ENCODE data around the gene CCT5. TPM values are rescaled to one million over a fixed set of nuclear protein-coding genes. Genes with fewer than 3 reads are reported as not detected.
A peak's percentile ranks its signal among the peaks of the same experiment; 100 is the strongest.
"Not testable (repeated sequence)": the region's sequence is repeated elsewhere in the genome, so short reads cannot be mapped to it uniquely, and the experiment has no call there.

The CCT5 gene
- total RNA-seq, 5 donors from 2014 or later (not counting 1 experiment from before 2014, with no cell fraction given): 63.3 to 111 (median 105) TPM

DNA sequence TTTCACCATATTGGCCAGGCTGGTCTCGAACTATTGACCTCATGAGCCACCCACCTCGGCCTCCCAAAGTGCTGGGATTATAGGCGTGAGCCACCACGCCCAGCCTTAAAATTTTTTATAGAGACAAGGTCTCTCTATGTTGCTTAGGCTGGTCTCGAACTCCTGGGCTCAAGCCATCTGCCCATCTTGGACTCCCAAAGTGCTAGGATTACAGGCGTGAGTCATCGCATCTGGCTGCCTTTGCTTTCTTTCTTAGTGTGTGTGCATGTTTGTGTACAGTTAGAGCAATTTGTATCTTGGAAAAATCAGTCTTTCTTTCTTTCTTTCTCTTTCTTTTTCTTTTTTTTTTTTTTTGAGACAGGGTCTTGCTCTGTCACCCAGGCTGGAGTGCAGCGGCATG lies 35.3 kb downstream of the CCT5 start:
- H3K27ac ChIP-seq (ENCODE audit: low read length); H3K27ac Mint-ChIP-seq; DNase-seq; H3K9me3 ChIP-seq; H3K27me3 Mint-ChIP-seq; H3K36me3 Mint-ChIP-seq; ATAC-seq (replicated peaks in 1 of 4); H3K9me3 Mint-ChIP-seq; H3K4me3 Mint-ChIP-seq; POLR2A ChIA-PET; H3K4me3 ChIP-seq (ENCODE audit: control insufficient read depth in 1 of 2, extremely low read depth in 1 of 2, low read length in 1 of 2); H3K36me3 ChIP-seq (ENCODE audit: control insufficient read depth in 2 of 2, extremely low read depth in 1 of 2, insufficient read depth in 1 of 2, low read length in 1 of 2): not testable (repeated sequence)
- CTCF ChIA-PET: interaction anchor here in 1 of 2 donors (0.6 kb wide), 1 partner anchor 274 kb away, joined by 5 read pairs; no protein-coding TSS in a partner anchor
- H3K4me1 Mint-ChIP-seq: peaks cover 7 to 12% (median 9%) of the 10 kb centered on the region in 3 donors
- H3K4me1 ChIP-seq (ENCODE audit: control insufficient read depth in 1 of 2, extremely low read depth in 1 of 2, insufficient read depth in 2 of 2, low read length in 2 of 2): peaks cover 0 to 13% of the 10 kb centered on the region in 2 experiments
- peaks cover 0 to 14% of the 10 kb centered on the region in 2 experiments for H3K27me3 ChIP-seq (replicated peaks in 1 of 2; ENCODE audit: control insufficient read depth in 2 of 2, extremely low read depth in 1 of 2, insufficient read depth in 2 of 2, low read length in 1 of 2)
- 93% methylated on average over 4 of the region's 8 CpGs for WGBS (ENCODE audit: insufficient coverage)

DNA sequence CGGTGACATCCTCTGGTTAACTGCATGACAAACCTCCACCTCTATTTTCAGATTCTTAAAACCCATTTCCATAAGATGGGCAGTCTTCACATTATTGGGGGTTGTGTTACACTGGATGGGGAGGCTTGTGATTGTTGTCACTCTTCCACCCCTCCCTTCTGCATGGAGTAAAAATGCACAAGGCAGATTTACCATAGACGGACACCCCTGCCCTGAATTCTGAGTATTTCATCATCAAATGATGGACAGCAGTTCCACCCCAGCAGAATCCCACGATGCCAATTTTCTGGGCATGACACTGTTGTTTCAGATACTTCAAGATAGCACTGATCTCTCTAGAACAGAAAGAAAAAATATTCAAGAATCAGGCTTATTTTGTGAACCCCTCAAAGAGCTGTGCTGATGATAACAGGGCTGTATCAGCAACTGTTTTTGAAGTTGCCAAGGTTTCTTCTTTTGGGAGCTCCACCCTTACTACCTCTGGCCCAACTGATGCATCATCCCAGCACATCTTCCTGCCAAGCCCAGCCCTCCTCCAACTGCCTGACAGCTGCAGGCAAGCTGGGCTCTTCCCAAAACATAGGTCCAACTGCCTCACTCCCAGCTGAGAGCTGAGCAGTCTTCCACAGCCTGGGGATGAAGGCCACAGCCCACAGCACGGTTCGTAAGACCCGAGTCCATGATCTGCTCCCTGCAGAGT lies 36.2 kb downstream of the CCT5 start:
- no peaks in the 10 kb centered on the region for H3K9me3 ChIP-seq
- Mint-ChIP-seq H3K4me3 (no peak overlapping the region), H3K27me3 (peaks cover 0 to 5% of the 10 kb centered on the region in 2 donors), H3K36me3 (no peaks in the 10 kb centered on the region), H3K9me3 (no peaks in the 10 kb centered on the region), H3K27ac (no peak overlapping the region), H3K4me1 (peaks cover 7 to 12% (median 9%) of the 10 kb centered on the region in 3 donors)
- H3K4me1 ChIP-seq (ENCODE audit: control insufficient read depth in 1 of 2, extremely low read depth in 1 of 2, insufficient read depth in 2 of 2, low read length in 2 of 2): peaks cover 0 to 13% of the 10 kb centered on the region in 2 experiments
- no peak overlapping the region for H3K27ac ChIP-seq (ENCODE audit: low read length)
- DNase-seq (no peak), ATAC-seq (replicated peaks in 1 of 4) (no peak)
- POLR2A ChIA-PET: no interaction called here
- 89% methylated on average over 5 of the region's 6 CpGs for WGBS (ENCODE audit: insufficient coverage)
- H3K27me3 ChIP-seq (replicated peaks in 1 of 2; ENCODE audit: control insufficient read depth in 2 of 2, extremely low read depth in 1 of 2, insufficient read depth in 2 of 2, low read length in 1 of 2): peaks cover 0 to 14% of the 10 kb centered on the region in 2 experiments
- CTCF ChIA-PET: interaction anchor here (0.6 to 1.2 kb wide), 3 partner anchors 78 to 273 kb away, joined by 3 to 5 read pairs (median 4); no protein-coding TSS in a partner anchor
- H3K4me3 ChIP-seq (ENCODE audit: control insufficient read depth in 1 of 2, extremely low read depth in 1 of 2, low read length in 1 of 2): no peak overlapping the region
- no peaks in the 10 kb centered on the region for H3K36me3 ChIP-seq (ENCODE audit: control insufficient read depth in 2 of 2, extremely low read depth in 1 of 2, insufficient read depth in 1 of 2, low read length in 1 of 2)

DNA sequence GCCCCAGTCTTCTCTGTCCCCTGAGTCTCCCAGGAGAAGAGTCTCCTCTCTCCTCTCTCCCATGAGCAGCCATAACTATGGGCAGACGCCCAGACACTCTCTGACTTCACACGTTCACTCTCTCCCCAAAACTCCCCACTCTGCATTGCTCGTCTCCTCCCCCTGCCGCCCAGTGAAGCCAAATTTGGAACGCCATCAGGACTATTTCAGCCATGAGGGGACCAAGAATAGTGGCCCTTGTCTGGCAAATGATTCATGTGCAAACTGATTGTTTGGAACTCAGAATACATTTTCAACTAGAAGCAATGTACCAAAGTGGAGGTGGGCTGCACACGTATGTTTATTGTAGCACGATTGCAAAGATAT lies 36.8 kb downstream of the CCT5 start:
- Mint-ChIP-seq H3K4me1 (peaks cover 7 to 12% (median 9%) of the 10 kb centered on the region in 3 donors), H3K9me3 (no peaks in the 10 kb centered on the region), H3K27me3 (peaks cover 0 to 5% of the 10 kb centered on the region in 2 donors), H3K36me3 (no peaks in the 10 kb centered on the region), H3K27ac (no peak overlapping the region), H3K4me3 (no peak overlapping the region)
- no peak for ATAC-seq (replicated peaks in 1 of 4)
- no peak for DNase-seq
- CTCF ChIA-PET: interaction anchor here (1.2 kb wide), 2 partner anchors 77 to 137 kb away, joined by 3 to 4 read pairs; no protein-coding TSS in a partner anchor
- Histone ChIP-seq H3K9me3 (no peaks in the 10 kb centered on the region), H3K36me3 (ENCODE audit: control insufficient read depth in 2 of 2, extremely low read depth in 1 of 2, insufficient read depth in 1 of 2, low read length in 1 of 2) (no peaks in the 10 kb centered on the region), H3K27ac (ENCODE audit: low read length) (no peak overlapping the region), H3K4me1 (ENCODE audit: control insufficient read depth in 1 of 2, extremely low read depth in 1 of 2, insufficient read depth in 2 of 2, low read length in 2 of 2) (peaks cover 0 to 13% of the 10 kb centered on the region in 2 experiments), H3K4me3 (ENCODE audit: control insufficient read depth in 1 of 2, extremely low read depth in 1 of 2, low read length in 1 of 2) (no peak overlapping the region), H3K27me3 (replicated peaks in 1 of 2; ENCODE audit: control insufficient read depth in 2 of 2, extremely low read depth in 1 of 2, insufficient read depth in 2 of 2, low read length in 1 of 2) (peaks cover 0 to 14% of the 10 kb centered on the region in 2 experiments)
- WGBS (ENCODE audit: insufficient coverage): 96% methylated on average over 4 of the region's 7 CpGs
- POLR2A ChIA-PET: no interaction called here

GRCh38 chr5:10288592-10289219 lies 38.6 kb downstream of the CCT5 start:
- peaks cover 3 to 11% (median 7%) of the 10 kb centered on the region in 3 donors for H3K4me1 Mint-ChIP-seq
- H3K4me3 ChIP-seq (ENCODE audit: control insufficient read depth in 1 of 2, extremely low read depth in 1 of 2, low read length in 1 of 2): no peak overlapping the region
- no peak overlapping the region for H3K4me3 Mint-ChIP-seq
- H3K36me3 Mint-ChIP-seq: no peaks in the 10 kb centered on the region
- H3K27ac Mint-ChIP-seq: no peak overlapping the region
- H3K27me3 Mint-ChIP-seq: peaks cover 2 to 5% of the 10 kb centered on the region in 2 donors
- ChIA-PET POLR2A (no interaction called here), CTCF (no interaction called here)
- DNase-seq: peak in 20 of 35 experiments; percentile 3 to 46 (median 16)
- H3K27ac ChIP-seq (ENCODE audit: low read length): no peak overlapping the region
- H3K36me3 ChIP-seq (ENCODE audit: control insufficient read depth in 2 of 2, extremely low read depth in 1 of 2, insufficient read depth in 1 of 2, low read length in 1 of 2): no peaks in the 10 kb centered on the region
- H3K9me3 Mint-ChIP-seq: no peaks in the 10 kb centered on the region
- ATAC-seq (replicated peaks in 1 of 4): no peak
- H3K4me1 ChIP-seq (ENCODE audit: control insufficient read depth in 1 of 2, extremely low read depth in 1 of 2, insufficient read depth in 2 of 2, low read length in 2 of 2): peaks cover 0 to 13% of the 10 kb centered on the region in 2 experiments
- H3K9me3 ChIP-seq: no peaks in the 10 kb centered on the region
- 48% methylated on average over 12 of the region's 13 CpGs for WGBS (ENCODE audit: insufficient coverage)
- peaks cover 0 to 10% of the 10 kb centered on the region in 2 experiments for H3K27me3 ChIP-seq (replicated peaks in 1 of 2; ENCODE audit: control insufficient read depth in 2 of 2, extremely low read depth in 1 of 2, insufficient read depth in 2 of 2, low read length in 1 of 2)

DNA sequence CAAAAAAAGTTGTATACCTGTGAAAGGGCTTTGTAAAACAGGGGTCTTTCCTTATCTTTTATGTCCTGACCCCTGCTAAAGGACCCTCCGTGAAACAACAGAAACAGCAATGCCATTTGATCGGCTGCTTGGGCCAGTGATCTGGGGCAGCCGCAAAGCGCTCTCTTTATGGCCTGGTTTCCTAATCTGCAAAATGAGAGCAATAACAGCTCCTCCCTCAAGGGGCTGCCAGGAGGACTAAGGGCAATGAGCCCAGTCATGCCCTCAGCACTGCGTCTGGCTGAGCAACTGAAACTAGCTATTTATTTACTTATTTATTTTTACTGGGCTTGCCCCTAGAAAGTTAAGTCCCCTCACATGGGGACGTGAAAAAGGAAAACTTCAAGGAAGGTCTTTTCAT lies 39.3 kb downstream of the CCT5 start:
- WGBS (ENCODE audit: insufficient coverage): 89% methylated on average over 5 of the region's 6 CpGs
- H3K27me3 ChIP-seq (replicated peaks in 1 of 2; ENCODE audit: control insufficient read depth in 2 of 2, extremely low read depth in 1 of 2, insufficient read depth in 2 of 2, low read length in 1 of 2): peaks cover 0 to 10% of the 10 kb centered on the region in 2 experiments
- no peaks in the 10 kb centered on the region for H3K9me3 ChIP-seq
- Mint-ChIP-seq H3K4me3 (no peak overlapping the region), H3K9me3 (no peaks in the 10 kb centered on the region), H3K4me1 (peaks cover 0 to 4% (median 4%) of the 10 kb centered on the region in 3 donors), H3K36me3 (no peaks in the 10 kb centered on the region), H3K27me3 (peaks cover 4 to 5% of the 10 kb centered on the region in 2 donors), H3K27ac (no peak overlapping the region)
- DNase-seq (no peak), ATAC-seq (replicated peaks in 1 of 4) (no peak)
- ChIA-PET CTCF (no interaction called here), POLR2A (no interaction called here)
- H3K27ac ChIP-seq (ENCODE audit: low read length): no peak overlapping the region
- no peaks in the 10 kb centered on the region for H3K36me3 ChIP-seq (ENCODE audit: control insufficient read depth in 2 of 2, extremely low read depth in 1 of 2, insufficient read depth in 1 of 2, low read length in 1 of 2)
- peaks cover 0 to 8% of the 10 kb centered on the region in 2 experiments for H3K4me1 ChIP-seq (ENCODE audit: control insufficient read depth in 1 of 2, extremely low read depth in 1 of 2, insufficient read depth in 2 of 2, low read length in 2 of 2)
- H3K4me3 ChIP-seq (ENCODE audit: control insufficient read depth in 1 of 2, extremely low read depth in 1 of 2, low read length in 1 of 2): no peak overlapping the region

DNA sequence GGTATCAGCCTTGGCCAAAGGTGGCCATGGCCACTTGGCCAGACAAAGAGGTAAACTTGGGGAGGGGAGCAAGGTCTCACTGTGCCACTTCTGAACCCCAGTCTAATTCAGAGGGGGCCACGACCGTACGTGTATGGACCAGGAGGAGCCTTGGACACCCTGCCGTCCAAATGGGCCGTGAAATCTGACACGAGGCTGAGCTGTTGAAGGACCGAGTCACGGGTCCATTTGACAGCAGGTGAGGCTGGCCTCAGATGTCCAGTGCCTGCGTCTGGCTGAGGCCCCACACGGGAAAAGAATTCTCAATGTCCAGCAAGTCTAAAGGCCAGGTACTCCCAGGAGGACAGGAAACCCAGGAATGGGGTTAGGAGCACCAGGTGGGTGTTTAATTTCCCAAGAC lies 39.9 kb downstream of the CCT5 start:
- 89% methylated on average over 10 of the region's 10 CpGs for WGBS (ENCODE audit: insufficient coverage)
- Histone ChIP-seq H3K9me3 (no peaks in the 10 kb centered on the region), H3K4me3 (ENCODE audit: control insufficient read depth in 1 of 2, extremely low read depth in 1 of 2, low read length in 1 of 2) (no peak overlapping the region), H3K36me3 (ENCODE audit: control insufficient read depth in 2 of 2, extremely low read depth in 1 of 2, insufficient read depth in 1 of 2, low read length in 1 of 2) (no peaks in the 10 kb centered on the region), H3K27me3 (replicated peaks in 1 of 2; ENCODE audit: control insufficient read depth in 2 of 2, extremely low read depth in 1 of 2, insufficient read depth in 2 of 2, low read length in 1 of 2) (peaks cover 0 to 10% of the 10 kb centered on the region in 2 experiments), H3K4me1 (ENCODE audit: control insufficient read depth in 1 of 2, extremely low read depth in 1 of 2, insufficient read depth in 2 of 2, low read length in 2 of 2) (peaks cover 0 to 8% of the 10 kb centered on the region in 2 experiments), H3K27ac (ENCODE audit: low read length) (no peak overlapping the region)
- DNase-seq (no peak), ATAC-seq (replicated peaks in 1 of 4) (no peak)
- peaks cover 0 to 4% (median 4%) of the 10 kb centered on the region in 3 donors for H3K4me1 Mint-ChIP-seq
- CTCF ChIA-PET: no interaction called here
- H3K36me3 Mint-ChIP-seq: no peaks in the 10 kb centered on the region
- no peak overlapping the region for H3K27ac Mint-ChIP-seq
- no peaks in the 10 kb centered on the region for H3K9me3 Mint-ChIP-seq
- no peak overlapping the region for H3K4me3 Mint-ChIP-seq
- POLR2A ChIA-PET: no interaction called here
- peaks cover 4 to 5% of the 10 kb centered on the region in 2 donors for H3K27me3 Mint-ChIP-seq

All from T-cell (primary cell).